Fibroblast of mammary gland (primary cell): Measurements from ENCODE around the gene ADAM15.

Experiments used
- DNase-seq: peaks from one replicate; pipeline ENCODE4 v3.0.0-alpha.2; 2010; ENCODE audit warnings: low read depth
- H3K4me3 ChIP-seq: 2 replicates; pipeline ENCODE4 v1.5.1; 2011; ENCODE audit warnings: low read depth, mild to moderate bottlenecking, low read length, moderate library complexity; ENCODE audit not compliant: control insufficient read depth
- CTCF ChIP-seq: conservative IDR thresholded peaks from 2 replicates; pipeline ENCODE4 v1.5.1; 2011; ENCODE audit warnings: low read depth, low read length, inconsistent platforms; ENCODE audit not compliant: control insufficient read depth, insufficient read depth

ADAM15 gene

GRCh38 chr1:155075535-155075934, 24.4 kb downstream of the ADAM15 start:
- no peak for DNase-seq
- H3K4me3 ChIP-seq = no peak overlapping the region
- no peak for TF ChIP-seq CTCF

GRCh38 chr1:155076371-155076770, 25.3 kb downstream of the ADAM15 start:
- no peak overlapping the region for H3K4me3 ChIP-seq
- no peak for DNase-seq
- TF ChIP-seq CTCF = no peak

GRCh38 chr1:155077346-155077745, 26.2 kb downstream of the ADAM15 start:
- H3K4me3 ChIP-seq = no peak overlapping the region
- TF ChIP-seq CTCF = no peak
- DNase-seq = no peak

- no peak overlapping the region for H3K4me3 ChIP-seq
- no peak for TF ChIP-seq CTCF
- peak; percentile 39 for DNase-seq
Observed at GRCh38 chr1:155077758-155078445, 26.8 kb downstream of the ADAM15 start.

- DNase-seq = peak; percentile 46
- no peak for TF ChIP-seq CTCF
- H3K4me3 ChIP-seq = peak within 1 kb of the TSS; percentile 21
Observed at GRCh38 chr1:155078469-155079209, 27.5 kb downstream of the ADAM15 start, which contains the start of gene EFNA3. Gene EFNA3, plus strand, starts transcription at chr1:155078837. Its CDS starts 105 bp downstream, at chr1:155078942.

GRCh38 chr1:155079210-155079486, 28.0 kb downstream of the ADAM15 start:
- no peak for DNase-seq
- TF ChIP-seq CTCF = no peak
- H3K4me3 ChIP-seq = peak overlapping the region; percentile 21
